ENCODE measurements around the gene RNF19B.
A peak's percentile ranks its signal among the peaks of the same experiment; 100 is the strongest.
"Not testable (repeated sequence)": the region's sequence is repeated elsewhere in the genome, so short reads cannot be mapped to it uniquely, and the experiment has no call there.

The RNF19B gene

DNA sequence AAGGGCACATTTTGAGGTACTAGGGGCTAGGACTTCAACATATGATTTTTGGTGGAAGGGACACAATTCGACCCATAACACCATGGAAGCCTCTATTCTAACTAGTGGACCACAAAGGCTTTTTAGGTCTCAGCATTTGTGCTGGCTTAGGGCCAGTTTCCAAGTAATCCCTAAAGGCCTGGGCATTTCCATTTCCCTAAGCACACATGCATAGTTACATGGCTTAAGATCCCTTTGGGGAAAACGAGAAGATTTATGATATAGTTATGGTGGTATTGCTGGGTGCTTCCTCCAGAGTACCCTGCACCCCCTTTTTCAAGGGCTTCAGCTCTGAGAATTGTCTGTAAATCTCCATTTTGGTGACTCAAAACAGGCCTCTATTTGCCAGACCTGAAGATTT is 35.2 kb downstream of the RNF19B start:
- DNase-seq: no peak

DNA sequence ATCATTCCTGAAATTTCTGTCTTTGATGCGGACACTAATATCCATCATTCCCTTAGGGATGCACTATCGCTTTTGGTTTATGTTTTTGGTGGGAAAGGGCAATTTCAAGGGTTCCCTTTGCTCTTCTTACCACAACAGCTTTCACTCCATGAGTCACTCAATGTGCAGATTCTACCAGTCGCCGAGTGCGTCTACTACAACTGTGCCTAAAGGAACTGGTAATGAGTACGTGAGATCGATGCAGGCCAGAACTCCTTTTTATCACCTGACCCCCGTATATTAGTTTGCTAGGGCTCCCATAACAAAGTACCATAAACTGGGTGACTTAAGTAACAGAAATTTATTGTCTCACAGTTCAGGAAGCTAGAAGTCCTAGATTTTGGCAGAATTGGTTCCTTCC is 35.9 kb downstream of the RNF19B start:
- no peak for DNase-seq

DNA sequence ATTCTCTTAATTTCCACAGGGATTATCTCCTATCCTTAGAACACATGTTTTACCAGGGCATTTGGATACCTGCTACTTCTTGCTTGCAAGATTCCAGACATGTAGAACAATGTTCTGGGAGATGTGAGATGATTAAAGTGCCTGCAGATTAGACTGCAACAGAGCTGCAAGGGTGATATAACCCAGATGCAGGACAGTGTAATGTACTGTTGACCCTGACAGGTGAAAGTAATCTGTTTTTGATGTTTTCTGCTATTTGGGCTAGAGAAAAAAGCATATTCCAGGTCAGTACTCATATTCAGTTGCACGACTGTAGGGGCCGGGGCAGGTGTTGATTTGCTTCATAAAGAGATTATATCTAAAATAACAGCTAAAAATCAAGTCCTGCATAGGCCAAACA is 36.3 kb downstream of the RNF19B start:
- no peak for DNase-seq

DNA sequence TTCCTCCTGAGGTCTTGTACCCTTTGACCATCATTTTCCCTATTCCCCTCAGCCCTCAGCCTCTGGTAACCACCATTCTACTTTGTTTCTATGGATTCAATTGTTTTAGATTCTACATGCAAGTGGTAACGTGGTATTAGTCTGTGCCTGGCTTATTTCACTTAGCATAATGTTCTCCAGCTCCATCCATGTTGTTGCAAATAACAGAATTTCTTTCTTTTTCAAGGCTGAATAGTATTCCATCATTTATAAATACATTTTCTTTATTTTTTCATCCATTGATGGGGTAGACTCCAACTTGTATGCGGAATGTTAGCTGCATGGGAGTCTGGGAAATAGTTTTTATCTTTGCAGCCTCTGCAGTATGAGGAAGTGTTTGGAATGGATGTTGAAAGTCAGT is 37.2 kb downstream of the RNF19B start:
- no peak for DNase-seq

DNA sequence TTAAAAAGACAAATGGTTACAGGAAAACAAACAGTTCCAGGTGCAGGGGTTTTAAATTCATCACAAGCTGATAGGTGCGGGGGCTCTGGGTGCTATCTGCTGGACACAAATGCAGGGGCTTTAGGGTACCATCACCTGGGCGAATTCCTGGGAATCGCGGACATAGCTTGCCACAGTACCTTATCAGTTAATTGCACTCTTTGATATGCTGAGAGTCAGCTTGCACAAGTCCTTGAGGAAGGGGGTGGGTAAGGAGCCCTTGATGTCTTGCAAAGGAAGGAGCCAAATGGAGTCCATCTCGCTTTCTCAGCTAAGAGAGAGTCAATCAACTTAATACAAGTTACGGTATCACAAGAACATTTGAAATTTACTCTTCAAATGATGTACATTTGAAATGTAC is 38.0 kb downstream of the RNF19B start:
- DNase-seq: no peak

DNA sequence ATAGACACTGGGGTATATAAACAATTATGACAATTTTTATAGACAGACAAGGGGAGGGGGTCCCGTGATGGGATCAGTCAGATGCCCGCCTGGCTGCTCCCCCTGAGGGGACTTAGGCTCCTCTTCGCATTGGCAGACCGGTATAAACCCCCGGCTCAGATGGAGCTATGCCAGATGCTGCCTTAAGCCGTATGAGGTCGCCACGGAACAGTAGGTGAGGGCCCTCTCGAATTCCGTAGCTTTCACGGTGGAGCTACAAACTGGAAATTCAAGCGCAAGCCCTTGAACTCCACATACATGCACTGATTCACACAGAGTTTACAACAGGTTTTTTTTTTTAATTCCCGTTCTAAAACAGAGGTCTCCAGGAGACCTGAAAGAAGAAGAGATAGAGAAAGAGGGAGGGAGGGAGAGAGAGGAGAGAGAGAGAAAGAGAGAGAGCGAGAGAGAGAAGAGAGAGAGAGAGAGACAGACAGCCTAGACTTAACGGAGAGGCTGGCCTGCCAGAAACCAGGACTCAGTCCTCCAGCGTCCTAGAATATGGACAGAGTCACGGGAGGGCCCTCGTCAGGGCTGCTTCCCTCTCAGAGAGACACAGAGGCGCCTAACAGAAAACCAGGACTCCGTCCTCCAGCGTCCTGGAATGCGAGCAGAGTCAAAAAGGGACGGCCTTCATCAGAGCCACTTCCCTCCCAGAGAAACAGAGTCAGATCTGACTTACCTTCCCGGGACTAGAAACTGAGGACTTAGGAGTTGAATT is 39.0 kb downstream of the RNF19B start:
- peak; percentile 30 for DNase-seq

DNA sequence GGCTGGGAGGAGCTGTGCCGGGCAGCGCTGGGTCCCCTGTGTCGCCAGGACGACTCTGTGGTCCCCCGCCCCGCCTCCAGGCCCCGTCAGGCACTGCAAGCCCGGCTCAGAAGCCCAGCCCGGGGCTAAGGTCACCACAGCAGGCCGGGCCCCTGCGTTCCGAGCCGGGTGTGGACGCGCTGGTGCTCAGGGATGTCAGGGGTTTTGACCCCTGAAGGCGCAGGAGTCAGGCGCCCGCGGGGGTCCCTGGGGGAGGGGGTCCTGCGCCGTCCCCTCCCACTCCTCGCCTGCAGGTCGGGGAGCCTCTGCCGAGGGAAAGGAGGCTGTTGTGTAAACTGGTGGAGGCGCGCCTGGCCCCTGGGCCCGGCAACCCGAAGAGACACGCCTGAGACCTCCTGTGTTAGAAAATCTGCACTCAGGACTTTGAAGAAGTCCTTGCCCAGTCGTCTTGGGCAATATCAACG is 39.7 kb downstream of the RNF19B start:
- DNase-seq: no peak

DNA sequence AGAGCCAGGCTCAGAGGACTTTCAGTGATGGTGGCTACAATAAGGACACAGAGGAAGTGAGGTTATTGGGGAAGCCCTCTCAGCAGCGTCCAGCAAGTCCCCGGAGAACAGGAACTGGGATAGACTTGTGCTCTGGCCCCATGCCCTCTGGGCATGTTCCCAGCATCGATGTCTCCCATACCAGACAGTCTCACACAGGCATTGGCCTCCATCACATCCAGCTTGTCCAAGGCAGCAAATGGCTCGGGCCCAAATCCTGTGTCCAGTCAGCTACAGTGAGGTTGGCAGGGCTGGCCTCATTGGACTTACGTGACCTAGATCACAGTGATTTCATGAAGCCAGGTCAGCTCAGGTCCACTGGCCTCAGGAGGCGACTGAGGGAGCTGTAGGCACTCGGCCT is 43.8 kb downstream of the RNF19B start:
- no peak for DNase-seq

DNA sequence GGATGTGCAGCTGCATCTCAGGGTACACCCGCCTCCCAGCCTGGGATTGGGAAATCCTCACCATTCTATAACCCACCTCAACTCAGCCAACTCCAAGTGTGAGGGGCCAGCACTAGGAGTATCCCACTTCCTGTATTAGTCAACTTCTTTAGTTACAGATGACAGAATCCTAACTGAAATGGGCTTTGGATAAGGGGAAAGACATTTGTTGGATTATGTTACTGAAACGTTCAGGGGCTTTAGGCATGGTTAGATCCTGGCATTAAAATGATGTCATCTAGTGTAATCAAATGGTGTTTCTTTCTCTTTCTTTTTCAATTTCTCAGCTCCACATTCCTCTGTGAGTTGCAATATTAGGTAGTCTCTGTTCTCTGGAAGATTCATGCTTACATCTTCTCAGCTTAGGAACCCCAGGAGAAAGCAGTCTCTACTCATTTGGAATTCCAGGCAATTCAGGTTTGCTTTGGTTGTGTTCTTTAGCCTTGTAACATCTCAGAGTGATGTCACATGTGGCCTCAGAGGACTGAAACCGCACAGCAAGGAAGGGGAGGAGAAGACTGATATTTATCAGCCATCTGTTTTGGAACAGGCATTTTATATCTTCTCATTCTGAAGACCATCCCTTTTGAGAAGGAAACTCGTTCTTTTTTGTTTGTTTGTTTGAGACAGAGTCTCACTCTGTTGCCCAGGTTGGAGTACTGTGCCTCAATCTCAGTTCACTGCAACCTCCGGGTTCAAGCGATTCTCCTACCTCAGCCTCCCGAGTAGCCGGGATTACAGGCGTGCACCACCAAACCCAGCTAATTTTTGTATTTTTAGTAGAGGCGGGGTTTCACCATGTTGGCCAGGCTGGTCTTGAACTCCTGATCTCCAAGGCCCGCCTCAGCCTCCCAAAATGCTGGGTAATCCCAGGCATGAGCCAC is 44.5 kb downstream of the RNF19B start:
- DNase-seq: peak; percentile 62

DNA sequence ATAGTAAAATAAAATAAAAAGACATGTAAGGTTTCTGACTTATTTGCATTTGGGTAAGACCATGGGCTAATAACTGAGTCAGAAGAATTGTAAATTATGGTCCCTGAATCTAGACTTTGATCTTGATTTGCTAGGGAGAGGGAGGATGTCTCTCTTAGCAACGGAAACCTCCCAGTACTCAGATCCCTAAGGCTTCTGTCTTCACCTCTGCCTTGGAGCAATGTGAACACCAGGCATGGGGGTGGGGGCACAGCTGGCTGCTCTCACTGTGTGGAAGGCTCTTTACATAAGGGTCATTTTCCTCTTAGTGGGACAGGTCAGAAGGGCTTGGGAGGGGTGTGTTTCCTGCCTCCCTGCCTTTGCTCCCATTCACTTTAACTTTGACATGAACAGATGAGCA is 46.4 kb downstream of the RNF19B start:
- DNase-seq: no peak

DNA sequence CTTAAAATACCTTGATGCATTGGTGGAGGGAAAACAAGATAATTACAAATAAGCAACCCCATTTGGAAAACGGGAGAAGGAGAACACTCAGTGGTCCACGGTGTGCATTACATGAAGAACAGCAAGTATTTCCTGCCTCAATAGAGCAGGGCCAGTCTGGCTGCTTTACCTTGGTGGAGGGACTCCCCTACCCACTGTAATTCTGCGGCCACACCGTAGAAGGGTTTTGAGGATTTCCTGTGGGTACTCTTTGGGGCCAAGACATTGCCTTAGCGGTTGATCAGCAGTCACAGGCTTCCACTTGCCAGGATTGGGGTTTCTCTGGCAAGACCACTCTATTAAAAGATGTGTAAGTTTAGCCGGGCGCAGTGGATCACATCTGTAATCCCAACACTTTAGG is 47.1 kb downstream of the RNF19B start:
- no peak for DNase-seq

DNA sequence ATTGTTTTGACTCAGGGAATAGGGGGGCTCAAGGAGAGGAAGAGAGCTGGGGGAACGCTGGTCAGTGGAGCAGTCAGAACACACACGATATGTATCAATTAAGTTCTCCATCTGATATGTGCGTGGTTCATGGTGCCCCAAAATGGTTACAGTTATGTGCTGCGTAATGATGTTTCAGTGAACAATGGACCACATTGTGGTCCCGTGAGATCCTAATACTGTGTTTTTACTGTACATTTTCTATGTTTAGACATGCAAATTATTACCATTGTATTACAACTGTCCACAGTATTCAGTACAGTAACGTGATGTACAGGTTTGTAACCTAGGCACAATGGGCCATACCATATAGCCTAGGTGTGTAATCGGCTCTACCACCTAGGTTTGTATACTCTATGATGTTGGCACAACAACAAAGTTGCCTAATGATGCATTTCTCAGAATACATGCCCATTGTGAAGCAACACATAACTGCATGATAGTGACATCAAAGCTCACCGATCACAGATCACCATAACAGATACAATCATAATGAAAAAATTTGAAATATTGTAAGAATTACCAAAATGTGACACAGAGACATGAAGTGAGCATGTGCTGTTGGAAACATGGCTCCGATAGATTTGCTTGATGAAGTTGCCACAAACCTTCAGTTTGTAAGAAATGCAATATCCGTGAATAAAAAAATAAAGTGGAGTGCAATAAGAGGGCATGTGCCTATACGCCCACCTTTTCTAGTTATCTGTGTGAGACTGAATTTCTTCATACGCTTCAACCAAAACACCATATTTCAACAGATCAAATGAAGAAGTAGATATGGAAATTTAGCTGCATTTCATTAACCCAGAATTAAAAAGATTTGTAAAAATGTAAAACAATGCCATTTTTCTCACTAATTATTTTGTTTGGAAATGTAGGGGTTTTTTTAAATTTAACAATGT is 48.6 kb downstream of the RNF19B start:
- DNase-seq: peak; percentile 30

DNA sequence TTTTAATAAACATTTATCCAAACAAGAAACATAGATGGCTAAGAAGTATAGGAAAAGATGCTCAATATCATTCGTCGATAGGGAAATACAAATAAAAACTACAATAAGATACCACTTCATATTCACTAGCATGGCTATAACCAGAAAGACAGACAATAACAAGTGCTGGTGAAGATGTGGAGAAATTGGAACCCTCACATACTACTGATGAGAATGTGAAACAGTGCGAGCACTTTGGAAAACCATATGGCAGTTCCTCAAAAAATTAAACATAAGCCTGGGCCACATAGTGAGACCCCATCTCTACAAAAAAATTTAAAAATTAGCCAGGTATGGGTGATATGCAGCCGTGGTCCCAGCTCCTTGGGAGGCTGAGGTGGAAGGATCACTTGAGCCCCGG is 54.3 kb downstream of the RNF19B start:
- DNase-seq: no peak

DNA sequence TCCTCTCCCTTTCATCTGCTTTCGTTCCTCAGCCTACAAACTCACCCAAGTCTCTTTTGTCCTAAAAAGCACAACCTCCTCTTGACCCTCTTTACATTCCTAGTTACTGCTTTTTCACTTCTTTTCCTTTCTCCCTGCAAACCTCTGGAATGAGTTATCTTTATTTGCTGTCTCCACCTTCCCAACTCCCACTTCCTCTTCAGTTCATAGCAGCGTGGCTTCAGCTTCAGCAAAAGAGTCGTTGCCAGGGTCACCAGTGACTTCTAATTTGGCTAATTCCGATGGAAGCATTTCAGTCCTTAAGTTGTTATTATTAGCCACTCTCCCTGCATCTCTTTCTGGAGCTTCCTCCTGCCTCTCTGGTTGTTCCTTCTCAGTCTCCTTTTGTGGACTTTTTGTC is 57.2 kb downstream of the RNF19B start:
- DNase-seq: peak; percentile 54

DNA sequence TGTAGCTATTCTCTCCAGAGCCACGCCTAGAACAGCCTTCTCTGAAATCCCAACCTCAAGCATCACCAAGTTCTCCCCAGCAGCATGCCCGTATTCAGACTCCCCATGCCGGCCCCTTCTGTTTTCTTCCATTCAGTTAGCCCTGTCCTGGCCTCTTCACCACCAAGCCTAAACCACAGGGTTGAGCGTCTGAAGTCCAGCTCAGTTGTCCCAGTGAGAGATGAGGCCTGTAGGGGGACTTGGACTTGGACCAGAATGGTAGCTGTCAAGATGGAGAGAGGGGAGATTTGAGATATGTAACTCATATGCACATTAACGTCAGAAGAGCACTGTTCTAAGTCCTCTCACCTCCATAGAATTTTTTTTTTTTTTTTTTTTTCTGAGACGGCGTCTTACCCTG is 58.0 kb downstream of the RNF19B start:
- DNase-seq: no peak

DNA sequence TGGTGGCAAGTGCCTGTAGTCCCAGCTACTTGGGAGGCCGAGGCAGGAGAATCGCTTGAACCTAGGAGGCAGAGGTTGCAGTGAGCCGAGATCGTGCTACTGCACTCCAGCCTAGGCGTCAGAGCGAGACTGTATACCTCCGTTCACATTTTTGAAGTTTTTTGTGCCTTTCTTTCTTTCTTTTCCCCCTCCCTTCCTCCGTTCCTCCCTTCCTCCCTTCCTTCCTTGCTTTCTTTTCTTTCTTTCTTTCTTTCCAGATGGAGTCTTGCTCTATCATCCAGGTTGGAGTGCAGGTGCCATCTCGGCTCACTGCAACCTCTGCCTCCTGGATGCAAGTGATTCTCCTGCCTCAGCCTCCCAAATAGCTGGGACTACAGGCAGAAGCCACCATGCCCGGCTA is 59.0 kb downstream of the RNF19B start:
- DNase-seq: not testable (repeated sequence)

DNA sequence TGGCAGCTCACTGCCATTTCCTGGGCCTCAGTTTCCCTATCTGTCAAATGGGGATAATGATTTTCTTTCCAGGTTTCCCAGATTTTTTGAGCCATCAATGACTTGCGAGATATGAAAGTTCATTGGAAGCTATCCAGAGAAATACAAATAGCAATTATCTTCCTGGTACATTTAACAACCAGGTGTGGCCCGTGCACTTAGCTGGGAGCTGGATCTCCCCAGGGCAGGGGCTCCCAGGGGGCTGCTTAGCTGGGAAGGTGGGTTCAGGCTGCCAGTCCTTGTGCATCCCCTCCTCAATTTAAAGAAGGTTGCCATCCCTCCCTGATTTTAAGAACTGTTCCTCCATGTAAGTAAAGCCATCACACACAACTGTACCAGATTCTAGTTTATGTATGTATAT is 59.8 kb downstream of the RNF19B start:
- DNase-seq: no peak

DNA sequence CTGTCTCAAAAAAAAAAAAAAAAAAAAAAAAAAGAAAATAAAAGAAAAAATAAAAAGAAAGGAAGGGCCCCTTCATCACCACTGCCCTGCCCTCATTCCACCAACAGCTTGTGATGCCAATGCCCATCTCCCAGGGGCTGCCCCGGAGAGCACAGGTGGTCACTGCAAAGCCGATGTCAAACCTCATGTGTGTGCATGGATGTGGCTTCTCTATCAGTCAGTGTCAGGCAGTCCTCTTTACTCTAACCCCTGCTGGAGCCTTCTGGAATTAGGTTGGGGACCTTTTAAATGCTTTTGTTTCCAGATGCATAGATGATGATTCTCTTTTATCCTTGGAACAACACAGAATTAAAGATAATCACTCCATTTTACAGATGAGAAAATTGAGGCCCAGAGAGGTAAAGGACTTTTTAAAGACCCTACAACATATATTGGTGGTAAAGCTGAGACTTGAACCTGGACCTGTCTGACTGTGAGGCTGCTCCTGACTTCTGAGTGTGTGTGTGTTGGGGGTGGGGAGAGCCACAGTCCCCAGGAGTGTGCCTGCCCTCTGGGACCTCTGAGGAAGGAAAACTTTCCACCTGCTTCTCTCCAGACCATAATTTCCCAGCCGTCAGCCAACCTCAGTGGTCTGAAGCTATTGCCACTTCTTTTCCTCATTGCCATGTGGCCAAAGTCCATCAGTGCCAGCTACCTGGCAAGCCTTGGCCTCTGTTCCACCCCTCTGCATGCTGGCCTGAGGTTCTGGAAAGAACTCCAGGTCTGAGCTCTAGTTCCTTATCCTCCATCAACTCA is 60.4 kb downstream of the RNF19B start:
- DNase-seq: no peak

DNA sequence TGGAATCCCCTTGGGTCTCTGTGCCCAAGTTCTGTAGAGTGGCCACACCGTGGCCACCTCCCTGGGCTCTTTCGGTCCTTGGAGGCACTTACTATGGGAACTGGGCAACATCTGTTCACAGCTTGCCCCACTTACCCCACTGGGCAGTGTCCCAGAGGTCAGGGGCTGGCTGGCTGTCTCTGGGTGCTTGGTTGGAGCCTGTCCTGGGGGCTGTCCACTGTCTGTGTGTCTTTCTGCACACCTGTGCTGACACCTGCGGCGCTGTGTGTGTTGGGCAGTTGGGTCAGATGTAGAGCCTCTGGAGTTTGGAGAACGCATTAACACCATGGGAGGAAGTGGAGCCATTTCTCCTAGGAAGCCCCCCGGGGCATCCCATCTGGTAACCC is 62.1 kb downstream of the RNF19B start:
- DNase-seq: no peak

DNA sequence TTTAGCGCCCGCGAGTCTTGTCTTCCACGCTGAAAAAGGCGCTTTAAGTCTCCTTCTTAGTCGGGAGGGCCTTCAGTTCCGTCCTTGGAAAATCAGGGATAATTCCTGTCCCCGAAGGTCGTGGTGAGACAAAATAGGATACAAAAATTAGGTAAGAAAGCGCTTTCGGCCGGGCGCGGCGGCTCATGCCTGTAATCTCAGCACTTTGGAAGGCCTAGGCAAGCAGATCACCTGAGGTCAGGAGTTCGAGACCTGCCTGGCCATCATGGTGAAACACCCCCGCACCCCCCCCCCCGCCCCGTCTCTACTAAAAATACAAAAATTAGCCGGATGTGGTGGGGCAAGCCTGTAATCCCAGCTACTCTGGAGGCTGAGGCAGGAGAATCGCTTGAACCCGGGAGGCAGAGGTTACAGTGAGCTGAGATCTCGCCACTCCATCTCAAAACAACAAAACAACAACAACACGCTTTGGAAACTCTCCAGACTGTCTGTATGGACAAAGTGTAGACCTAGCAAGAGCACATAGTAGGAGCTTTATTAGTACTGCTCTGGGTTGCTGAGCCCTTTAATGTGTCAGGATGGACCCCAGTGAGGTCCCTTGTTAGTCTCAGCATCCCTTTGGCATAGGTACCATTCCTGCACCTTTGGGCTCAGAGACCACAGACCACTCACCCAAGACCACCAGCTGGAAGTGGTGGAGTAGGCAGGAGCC is 62.6 kb downstream of the RNF19B start:
- DNase-seq: no peak

Data from fibroblast of skin of back (primary cell).